Stimulated activated CD8-positive, alpha-beta memory T cell treated with anti-CD3 and anti-CD28 coated beads, Interleukin-12 subunit alpha, Interleukin-12 subunit beta, amount 100 ng/mL, for 24 hours (primary cell): ENCODE data around the gene HOXA10.
A peak's percentile ranks its signal among the peaks of the same experiment; 100 is the strongest.

Experiments
- DNase-seq: peaks from one replicate; pipeline ENCODE4 v3.0.0-alpha.2; 2020; ENCODE audit errors: extremely low read depth

HOXA10 gene

DNA sequence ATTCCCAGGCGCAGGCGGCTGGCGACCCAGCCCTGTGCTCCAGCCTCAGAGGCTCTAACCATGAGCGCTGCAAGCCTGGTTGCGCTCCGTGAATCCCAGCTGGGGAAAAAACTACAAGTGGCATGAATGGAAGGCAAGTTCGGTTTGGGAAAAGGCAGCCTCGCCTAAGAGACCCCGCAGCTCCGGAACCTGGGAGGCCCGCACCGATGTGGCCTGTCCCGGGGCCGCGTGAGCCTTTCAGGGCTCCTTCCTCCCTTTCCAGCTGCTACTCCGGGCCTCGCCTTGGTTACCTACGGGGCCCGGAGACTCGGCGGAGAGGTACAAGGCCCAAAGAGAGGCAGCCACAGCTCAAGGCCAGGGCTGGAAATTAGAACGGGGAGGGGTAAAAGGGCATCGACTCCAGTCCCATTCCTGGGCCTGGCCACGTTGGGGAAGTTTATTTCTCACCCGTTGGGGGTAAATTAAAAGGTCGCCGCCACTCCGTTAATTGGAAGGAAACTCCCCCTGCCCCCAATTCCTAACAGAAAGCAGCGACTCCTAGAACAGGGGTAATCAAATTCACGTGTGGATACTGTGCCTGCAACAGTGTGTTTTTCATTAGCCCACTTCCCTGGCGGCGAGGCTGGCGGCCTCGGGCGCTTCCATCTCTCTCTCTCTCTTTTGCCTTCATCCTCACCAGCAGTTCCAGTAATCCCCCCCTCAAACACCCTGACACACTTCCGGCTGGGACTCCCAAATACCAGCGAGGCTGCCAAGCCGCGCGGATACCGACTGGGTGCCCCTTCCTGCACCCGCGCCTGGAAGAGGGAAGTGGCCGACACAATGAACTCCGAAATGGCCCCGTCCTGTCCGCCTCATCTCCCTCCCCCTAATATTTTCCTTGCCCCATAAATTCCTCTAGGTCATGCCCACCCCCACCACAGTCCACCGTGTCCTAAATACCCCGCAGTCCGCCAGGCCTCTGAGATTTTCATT lies 7.3 kb downstream of the HOXA10 start:
- no peak for DNase-seq

DNA sequence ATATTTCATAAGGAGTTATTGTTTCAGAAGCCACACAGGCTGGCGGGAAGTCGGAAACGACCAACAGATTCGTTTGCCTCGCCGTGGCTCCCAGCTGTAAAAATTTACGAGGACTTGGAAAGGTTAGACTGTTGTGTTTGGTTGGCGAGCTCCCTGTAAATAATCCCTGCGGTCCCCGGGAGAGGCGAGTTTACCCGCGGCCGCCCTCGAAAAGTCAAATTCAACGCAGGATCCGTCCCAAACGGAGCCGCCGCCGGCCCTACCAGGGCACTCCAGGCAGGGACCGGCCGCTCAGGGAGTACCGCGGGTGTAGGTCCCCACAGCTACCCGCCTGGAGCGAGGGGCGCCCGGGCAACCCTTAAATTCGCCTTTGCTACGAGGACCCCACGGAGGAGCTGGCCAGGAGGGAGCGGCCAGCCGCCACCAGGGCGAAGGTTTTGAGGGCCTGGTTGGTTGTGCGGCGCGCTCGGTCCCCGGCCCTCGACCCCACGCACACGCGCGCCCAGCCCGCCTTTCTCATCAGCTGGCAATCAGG lies 8.1 kb downstream of the HOXA10 start:
- DNase-seq = no peak

- no peak for DNase-seq
These were observed 8.8 kb downstream of the HOXA10 start, which contains the start of gene HOXA9 for GRCh38 chr7:27165089-27165995. Gene HOXA9 (minus strand): TSS chr7:27165537. CDS start chr7:27165457, 80 bp downstream.

DNA sequence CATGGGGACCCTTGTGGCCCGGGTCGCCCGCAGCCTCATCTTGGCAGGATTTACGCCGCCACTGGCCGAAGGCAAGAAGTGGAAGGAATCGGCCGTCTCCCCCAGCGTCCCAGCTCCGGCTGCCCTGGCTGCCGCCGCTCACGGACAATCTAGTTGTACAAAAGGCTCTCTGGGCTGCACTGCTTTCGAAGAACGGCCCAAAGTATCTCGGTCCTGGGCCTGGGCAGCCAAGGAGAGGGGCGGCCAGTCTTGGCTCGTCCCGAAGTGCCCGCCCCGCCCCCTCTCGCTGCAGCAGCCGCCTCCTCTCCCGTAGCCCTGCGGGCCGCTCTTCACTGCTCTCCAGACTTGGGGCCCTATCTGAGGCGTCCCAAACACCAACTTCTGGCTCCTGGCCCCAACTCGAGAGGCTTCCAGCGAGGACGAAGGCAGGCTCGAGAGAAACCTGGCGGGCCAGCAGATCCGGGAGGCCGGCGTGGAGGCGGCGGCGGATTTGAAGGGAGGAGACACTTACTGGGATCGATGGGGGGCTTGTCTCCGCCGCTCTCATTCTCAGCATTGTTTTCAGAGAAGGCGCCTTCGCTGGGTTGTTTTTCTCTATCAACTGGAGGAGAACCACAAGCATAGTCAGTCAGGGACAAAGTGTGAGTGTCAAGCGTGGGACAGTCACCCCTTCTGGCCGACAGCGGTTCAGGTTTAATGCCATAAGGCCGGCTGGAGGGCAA lies 9.6 kb downstream of the HOXA10 start:
- DNase-seq = no peak

GRCh38 chr7:27164045-27164366 lies 10.1 kb downstream of the HOXA10 start:
- no peak for DNase-seq

DNA sequence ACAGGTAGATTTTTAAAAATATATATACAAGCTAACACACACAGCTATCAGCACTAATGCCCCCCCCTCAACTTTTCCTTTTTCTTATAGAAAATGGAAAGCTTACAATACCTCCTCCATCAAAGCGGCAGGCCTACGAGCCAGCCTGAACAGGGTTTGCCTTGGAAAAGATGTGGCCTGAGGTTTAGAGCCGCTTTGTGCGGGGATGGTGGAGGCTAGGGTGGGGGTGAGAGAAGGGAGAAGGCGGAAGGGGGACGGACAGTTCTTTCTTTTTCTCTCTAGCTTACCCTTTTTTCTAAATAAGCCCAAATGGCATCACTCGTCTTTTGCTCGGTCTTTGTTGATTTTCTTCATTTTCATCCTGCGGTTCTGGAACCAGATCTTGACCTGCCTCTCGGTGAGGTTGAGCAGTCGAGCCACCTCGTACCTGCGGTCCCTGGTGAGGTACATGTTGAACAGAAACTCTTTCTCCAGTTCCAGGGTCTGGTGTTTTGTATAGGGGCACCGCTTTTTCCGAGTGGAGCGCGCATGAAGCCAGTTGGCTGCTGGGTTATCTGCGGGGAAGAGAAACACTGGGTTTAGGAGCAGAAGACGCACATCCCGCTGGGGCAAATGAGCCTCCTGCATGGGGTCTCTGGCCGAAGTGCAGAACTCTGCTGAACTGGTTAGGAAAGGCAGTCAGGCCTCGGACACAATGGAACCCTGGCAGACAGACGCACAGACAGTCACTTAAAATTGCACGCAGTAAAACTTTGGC lies 10.7 kb downstream of the HOXA10 start:
- DNase-seq = no peak

GRCh38 chr7:27162561-27163287 lies 11.4 kb downstream of the HOXA10 start:
- DNase-seq = no peak

DNA sequence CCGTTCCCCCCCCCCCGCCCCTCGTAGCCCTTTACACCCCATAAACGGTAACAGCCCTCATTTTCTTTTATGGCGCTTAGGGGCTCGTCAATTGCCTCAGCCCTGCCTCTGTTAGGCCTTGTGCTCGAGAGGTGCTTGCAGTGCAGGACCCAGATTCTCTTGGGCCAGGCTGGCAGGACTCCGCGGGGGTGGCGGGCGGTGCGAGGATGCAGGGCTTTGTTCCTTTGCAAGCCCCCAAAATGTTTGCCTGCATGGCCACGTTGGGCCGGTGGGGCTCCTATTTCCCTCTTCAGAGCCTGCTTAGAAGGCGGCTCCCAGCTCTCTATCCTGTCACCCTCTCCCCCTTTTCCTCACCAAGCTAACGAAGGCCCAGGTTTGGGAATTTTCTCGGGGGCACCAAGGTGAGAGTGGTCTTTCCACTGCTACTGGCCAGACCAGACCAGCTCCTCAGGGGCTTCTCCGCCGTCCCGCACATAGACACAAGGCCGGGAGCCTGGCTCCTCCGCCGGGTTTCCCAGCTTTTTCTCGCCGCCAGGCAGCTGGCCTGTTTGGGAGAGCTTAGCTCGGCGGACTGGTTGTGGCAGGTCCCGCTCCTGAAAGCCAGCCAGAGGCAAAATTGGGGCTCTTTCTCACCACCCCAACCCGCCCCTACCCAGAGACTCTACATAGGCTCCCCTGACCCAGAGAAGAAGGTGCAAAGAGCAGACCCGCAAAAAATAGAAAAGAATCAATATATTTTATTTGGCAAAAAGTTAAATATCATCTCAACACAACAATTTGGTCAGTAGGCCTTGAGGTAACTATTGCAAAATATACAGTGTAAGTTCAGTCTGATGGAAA lies 12.2 kb downstream of the HOXA10 start:
- DNase-seq = no peak

DNA sequence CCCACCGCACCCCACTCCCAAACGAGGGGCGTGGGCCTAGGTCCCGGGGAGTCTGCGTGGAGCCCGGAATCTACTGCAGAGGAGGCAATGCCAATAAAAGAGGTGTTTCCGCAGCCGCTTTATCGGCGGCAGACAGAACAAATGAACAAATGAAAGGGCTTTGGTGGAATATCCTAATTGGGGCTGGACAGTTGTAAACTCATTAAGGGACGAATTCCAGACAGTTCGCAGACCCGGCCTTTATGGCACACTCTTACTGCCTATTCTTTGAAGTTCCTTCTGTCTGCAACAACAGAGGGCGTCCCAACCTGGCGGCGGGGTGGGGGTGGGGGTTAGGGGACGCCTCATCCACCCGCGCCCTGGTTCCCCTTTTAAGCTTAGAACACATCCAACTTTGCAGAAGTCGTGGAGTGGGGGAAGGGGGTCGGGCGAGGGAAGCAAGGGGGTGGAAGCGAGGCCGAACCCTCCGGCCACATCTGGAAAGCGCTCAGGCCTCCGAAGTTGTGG lies 12.9 kb downstream of the HOXA10 start:
- DNase-seq = no peak

DNA sequence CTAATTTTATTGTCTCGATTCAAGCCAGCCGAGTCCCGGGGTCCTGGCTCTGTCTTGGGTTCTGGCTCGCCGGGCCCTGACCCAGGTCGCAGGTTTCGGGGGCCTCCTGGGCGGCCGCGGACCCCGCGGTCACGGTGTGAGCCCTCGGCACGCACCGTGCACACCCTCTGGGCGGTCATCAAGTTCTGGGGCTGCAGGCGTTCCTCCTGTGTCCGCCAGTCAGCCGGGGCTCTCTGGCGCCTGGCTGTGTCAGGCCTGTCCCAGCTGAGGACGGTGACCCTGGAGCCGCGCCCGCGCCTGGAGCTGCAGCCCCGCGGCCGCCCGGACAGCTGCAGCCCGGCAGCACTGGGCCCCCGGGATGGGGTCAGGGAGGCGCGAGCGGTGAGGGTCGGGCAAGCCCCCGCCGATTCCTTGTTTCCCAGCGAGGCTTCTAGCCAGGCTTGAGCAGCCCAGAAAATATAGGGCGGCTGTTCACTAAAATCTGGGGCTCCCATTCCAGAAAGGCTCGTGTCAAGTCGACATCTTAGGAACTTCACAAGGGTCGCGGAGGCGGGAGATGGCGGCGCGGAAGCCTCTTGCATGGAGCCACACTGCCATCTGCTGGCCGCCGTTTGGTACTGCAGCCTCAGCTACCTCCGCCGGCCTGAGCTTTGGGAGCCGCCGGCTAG lies 13.4 kb downstream of the HOXA10 start:
- peak; percentile 58 for DNase-seq

- no peak for DNase-seq
These were observed 14.0 kb downstream of the HOXA10 start for GRCh38 chr7:27160145-27160545.

DNA sequence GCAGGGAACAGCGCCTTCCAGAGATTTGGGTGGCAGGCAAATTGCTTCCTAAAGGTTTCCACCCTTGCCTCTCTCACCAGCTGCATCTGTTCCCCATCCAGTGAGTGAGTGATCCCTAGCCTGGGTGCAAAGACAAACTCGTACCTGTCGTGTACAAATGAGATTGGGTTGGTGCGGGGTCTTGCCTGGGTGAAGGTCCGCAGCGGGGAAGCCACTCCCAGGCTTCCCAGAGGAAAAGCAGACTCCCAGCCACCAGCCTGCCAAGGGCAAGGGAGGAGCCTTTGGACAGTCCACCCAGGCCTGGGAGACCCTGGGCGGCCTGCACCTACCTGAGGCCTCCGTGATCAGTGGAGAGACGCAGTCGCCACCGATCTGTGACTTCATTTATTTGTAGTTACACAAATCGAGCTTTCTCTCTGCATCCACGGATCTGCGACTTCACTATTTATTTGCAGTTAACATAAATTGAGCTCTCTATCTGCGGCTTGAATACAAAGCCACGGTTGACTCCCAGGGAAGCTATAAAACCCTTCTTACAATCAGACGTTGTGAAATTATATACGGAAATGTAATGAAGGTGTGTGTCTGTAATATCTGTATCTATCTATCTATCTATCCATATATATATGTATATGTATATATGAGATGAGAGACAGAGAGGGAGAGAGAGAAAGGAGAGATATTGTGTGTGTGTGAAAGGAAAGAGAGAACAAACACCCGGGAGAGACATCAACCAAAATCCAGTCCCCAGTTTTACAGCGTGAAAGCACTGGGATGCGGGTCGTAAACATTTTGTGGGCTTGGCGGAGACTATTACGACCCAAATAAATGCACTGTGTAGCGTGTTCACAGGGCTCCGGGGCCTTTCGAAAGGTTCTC lies 14.6 kb downstream of the HOXA10 start:
- no peak for DNase-seq

DNA sequence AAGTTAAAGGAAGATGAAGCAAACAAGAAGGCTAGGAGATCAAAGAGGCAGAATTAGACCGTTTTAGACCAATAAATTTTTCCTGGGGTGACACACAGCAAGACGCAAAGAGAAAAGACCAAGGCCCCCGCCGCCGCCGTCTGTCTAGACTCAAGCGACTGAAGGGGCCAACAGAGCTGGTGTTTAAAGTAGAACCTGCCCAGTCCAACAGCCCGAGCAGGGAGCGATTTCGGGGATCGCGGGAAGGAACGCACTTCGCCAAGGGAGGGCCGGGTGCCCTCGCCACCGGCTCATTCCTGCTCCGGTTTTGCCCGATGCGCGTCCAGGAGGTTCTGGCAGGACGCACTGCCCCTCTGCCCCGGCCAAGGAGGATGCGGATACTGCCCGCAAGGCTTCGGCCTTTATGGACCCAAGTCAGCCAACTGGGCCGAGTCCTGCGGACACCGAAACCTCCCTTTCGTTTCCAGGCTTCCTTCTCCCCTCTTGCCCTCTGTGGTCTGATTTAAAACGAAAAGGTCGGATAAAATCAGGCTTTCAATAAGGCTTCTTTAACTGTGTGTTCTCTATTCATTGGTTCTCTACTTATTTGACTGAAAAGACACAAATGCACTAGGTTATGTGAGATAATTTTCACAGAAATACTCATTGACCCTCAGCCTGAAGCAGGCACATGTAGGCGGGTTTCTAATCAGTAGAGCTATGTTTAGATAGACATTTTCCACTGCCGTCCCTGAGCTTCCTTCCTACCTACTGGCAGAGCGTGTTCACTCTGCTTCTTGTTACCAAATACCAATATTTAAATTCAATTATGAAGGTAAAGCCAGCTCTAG lies 15.5 kb downstream of the HOXA10 start:
- no peak for DNase-seq

DNA sequence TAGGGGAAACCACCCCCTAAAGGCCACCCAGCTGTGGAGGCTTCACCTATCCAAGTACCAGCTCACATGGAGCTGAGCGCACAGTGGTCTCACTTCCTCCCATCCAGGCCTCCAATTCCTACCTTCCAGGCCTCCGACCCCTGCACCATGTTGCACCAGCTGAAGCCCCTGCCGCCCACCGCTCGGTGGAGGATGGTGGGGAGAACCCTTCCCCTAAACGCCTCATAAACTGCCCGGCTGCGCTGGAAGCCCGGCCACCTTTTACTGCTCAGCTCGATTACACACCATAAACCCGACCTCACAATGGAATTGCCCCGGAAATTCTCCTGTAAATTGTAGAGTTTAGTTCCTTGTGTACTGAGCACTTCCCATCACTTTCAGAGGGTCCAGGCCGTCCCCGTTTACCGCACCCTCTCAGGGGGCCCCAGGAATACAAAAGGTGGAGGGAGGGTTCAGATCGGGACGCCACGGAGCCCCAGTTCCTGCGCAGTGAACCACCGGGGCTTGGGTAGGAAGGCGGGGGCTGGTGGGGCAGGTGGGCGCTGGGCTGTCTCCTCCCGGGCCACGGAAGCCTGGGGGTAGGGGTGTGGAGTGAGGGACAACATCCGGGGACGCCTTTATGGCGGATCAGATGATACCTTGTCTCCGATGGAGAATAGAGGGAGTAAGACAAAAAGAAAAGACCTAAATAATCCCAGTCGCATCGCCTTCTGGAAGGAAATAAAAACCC lies 16.3 kb downstream of the HOXA10 start:
- DNase-seq = no peak

- DNase-seq = no peak
These were observed 17.0 kb downstream of the HOXA10 start for GRCh38 chr7:27156916-27157701.
